Stimulated activated CD8-positive, alpha-beta memory T cell treated with anti-CD3 and anti-CD28 coated beads, Interleukin-12 subunit alpha, Interleukin-12 subunit beta, amount 100 ng/mL, for 1 hour (primary cell): Measurements from ENCODE around the gene KATNA1.
"Not testable (repeated sequence)": the region's sequence is repeated elsewhere in the genome, so short reads cannot be mapped to it uniquely, and the experiment has no call there.

Experiments
- DNase-seq: peaks from one replicate; pipeline ENCODE4 v3.0.0-alpha.2; 2020; ENCODE audit warnings: low read depth

Gene KATNA1

GRCh38 chr6:149648148-149649145 is at the start of gene KATNA1:
Gene KATNA1 (minus strand): TSS chr6:149648714. CDS start chr6:149638547, 10,167 bp downstream.
- DNase-seq: peak; percentile 72

GRCh38 chr6:149698175-149698574 is 49.7 kb upstream of the KATNA1 start:
- DNase-seq: no peak

DNA sequence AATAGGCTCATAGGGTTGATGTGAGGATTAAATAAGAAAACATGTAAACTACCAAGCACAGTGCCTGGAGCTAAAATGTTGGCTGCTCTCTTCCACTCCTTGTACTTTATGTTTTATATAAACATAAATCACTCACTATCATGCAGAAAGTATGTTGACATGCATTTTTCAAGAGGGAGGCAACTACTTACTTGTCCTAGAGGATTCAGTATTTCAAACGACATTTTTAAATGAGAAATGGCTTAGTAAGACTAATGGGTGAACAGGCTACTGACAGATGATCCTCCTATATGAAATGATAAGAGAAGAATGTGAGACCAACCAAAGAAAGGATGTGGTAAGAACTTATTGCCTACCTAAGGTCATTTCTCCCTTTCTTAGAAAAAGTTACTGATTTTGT is 48.4 kb upstream of the KATNA1 start:
- DNase-seq: no peak

DNA sequence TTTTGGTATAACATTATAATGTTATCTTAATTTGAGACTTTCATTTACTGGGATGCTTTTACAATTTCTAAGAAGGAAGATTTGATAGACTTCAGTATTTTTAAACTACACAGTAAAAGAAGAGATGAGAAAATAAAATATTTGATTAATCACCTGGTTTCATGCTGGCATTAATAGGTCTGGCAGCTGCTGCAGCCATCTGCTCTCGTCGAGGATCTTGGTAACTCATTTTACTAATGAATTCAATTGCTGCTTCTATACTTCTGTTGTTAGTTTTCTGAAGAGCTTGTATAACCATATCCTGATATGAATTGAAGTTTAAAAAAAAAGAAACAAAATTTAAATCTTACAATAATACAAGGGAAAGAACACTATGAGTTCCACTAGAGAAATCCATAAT is 46.4 kb upstream of the KATNA1 start:
- DNase-seq: no peak

DNA sequence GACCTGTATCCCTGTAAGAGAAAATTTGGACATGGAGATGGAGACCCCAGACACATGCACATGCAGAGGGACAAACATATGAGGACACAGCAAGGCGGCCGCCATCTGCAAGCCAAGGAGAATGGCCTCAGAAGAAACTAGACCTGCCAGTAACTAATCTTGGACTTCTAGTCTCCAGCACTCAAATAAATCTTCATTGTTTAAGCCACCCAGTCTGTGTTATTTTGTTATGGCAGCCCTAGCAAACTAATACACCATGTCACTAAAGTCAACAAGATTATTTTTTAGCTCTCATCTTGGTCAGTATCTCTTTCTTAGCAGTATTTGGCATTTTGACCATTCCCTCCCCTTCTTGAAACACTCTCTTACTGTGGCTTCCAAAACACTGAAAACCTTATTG is 42.7 kb upstream of the KATNA1 start:
- DNase-seq: no peak

DNA sequence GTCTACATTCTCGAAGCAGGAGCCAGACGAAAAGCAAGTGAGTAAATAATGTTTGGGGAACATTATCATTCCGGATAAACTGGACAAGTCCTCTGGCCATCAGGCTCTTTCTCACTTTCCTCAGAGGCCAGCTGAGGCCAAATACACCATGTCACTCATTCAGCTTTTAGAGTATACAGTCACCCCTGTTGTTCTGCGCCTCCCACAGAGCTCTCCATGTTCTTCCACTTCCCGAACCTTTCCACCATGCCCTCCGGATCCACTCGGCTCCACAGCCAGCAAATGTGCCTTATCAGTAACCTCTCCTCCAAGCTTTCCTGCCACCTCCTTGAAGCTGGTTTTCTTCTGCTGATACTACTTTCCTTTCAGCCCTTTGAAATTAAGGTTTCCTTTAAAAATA is 37.7 kb upstream of the KATNA1 start:
- no peak for DNase-seq

- no peak for DNase-seq
Observed at GRCh38 chr6:149683256-149683859, 34.8 kb upstream of the KATNA1 start.

DNA sequence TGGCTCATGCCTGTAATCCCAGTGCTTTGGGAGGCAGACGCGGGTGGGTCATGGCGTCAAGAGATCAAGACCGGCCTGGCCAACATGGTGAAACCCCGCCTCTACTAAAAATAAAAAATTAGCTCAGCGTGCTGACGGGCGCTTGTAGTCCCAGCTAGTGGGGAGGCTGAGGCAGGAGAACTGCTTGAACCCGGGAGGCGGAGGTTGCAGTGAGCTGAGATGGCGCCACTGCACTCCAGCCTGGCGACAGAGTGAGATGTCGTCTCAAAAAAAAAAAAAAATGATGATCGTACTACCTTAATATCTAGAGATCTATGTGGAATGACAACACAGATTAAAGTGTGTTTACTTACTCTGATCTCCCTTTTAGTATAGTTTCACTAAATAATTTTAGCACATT is 33.3 kb upstream of the KATNA1 start:
- DNase-seq: not testable (repeated sequence)

GRCh38 chr6:149681209-149681608 is 32.7 kb upstream of the KATNA1 start:
- DNase-seq: no peak

DNA sequence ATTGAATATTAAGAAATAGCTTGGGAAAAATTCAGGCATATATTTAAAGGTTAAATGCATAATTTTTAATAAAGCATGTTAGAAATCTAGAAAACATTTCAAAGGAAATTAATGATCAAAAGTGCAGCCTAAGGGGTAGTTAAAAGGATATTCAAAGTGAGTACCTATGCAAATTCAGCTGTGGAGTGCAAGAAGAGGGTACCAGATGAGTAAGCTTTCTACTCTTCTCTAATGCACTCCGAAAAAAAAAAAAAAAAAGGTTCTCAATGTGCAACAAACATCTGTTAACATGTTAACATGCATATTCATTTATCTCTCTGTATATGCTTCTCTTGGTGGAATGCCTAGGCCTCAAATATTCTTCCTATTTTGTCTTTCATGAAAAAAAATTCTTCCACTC is 32.0 kb upstream of the KATNA1 start:
- no peak for DNase-seq

DNA sequence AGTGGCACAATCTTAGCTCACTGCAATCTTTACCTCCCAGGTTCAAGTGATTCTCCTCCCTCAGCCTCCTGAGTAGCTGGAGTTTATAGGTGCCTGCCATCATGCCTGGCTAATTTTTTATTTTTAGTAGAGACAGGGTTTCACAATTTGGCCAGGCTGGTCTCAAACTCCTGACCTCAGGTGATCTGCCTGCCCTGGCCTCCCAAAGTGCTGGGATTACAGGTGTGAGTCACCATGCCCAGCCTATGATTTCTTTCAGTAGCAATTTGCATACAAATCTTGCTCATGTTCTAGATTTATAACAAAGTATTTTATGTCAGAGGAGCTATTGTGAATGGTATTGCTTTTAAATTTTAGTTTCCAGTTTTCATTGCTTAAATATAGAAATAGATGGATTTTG is 23.8 kb upstream of the KATNA1 start:
- not testable (repeated sequence) for DNase-seq

- DNase-seq: no peak
Observed at GRCh38 chr6:149660028-149660427, 11.5 kb upstream of the KATNA1 start.

DNA sequence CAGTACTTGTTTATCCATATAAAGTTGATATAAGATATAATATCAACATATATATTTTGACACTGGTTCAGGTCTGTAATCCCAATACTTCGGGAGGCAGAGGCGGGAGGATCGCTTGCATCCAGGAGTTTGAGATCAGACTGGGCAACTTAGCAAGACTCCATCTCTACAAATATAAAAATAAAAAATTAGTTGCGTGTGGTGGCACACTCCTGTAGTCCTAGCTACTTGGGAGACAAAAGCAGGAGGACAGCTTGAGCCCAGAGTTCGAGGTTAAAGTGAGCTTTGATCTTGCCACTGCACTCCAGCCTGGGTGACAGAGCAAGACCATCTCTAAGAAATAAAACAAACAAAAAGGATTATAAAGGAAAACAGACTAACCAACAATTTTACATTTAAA is 8.9 kb upstream of the KATNA1 start:
- DNase-seq: no peak

DNA sequence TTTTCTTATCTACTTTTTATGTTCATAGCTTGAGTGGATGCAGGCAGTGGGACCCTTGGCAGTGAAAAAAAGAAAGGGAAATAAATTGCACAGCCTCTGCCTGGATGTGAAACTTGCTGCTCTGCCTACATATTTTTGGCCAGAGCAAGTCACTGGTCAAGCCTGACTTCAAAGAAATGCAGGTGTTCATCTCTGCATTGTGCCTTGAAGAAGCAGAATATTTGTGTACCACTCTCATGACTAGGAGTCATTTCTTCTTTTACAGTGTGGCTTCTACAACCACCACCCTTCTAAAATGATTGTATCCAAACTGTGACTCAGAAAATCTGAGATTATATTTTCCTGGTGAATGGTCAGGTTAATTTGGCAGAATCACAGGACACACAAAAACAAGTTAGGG is 2.5 kb upstream of the KATNA1 start:
- no peak for DNase-seq

GRCh38 chr6:149646599-149646998 is 1.9 kb downstream of the KATNA1 start:
- DNase-seq: no peak

DNA sequence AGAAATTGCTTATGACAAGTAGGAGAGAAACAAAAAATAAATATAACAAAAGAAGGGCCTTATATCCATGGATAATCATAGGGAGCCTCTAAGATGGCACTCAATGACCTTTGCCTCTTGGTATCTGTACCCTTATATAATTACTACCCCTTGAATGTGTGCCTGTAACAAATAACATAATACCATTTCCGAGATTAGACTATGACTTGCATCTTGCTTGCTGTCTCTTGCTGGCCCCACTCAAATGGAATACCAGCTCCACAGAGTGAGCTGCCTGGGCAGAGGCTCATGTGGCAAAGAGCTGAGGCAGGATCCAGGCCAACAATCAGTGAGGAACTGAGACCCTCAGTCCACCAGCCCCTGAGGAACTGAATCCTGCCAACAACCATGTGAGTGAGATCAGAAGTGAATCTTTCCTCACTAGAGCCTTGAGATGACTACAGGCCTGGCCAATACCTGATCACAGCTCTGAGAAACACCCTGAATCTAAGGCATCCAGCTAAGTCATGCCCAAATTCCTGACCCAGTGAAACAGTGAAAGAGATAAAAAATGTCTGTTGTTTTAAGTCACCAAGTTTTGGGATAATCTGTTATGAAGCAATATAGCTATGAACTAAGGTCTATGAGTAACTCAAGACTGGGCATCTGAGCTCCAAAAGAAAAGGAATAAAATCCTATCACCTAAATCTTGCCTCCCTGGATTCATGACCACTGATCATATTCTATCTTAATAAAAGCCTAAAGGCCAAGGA is 5.5 kb downstream of the KATNA1 start:
- DNase-seq: no peak

DNA sequence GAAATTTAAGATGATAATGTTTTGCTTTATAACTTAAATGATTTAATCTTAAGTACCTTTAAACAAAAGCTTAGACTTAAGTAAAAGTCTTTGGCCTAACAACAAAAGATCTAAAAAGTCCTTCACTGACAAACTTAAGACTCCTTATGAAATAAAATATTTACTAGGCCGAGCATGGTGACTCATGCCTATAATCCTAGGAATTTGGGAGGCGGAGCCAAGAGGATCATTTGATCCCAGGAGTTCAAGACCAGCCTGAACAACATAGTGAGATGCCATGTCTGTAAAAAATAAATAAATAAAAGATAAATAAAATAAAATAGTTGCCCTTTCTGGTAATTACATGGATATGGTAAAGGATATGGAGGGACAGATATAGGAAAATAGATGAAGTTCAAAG is 12.4 kb downstream of the KATNA1 start:
- no peak for DNase-seq

DNA sequence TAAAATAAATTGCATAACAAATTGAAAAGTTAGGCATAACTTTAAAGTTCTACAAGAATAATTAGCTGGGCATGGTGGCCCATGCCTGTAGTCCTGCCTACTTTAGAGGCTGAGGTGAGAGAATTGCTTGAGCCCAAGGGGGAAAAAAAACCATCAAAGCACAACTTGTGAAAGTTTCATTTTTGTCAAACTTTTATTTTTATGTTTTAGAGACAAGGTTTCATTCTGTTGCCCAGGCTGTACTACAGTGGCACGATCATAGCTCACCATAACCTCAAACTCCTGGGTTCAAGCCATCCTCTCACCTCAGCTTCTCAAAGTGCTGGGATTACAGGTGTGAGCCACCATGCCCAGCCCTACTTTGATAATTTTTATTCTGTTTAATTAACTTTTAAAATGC is 14.2 kb downstream of the KATNA1 start:
- DNase-seq: no peak

DNA sequence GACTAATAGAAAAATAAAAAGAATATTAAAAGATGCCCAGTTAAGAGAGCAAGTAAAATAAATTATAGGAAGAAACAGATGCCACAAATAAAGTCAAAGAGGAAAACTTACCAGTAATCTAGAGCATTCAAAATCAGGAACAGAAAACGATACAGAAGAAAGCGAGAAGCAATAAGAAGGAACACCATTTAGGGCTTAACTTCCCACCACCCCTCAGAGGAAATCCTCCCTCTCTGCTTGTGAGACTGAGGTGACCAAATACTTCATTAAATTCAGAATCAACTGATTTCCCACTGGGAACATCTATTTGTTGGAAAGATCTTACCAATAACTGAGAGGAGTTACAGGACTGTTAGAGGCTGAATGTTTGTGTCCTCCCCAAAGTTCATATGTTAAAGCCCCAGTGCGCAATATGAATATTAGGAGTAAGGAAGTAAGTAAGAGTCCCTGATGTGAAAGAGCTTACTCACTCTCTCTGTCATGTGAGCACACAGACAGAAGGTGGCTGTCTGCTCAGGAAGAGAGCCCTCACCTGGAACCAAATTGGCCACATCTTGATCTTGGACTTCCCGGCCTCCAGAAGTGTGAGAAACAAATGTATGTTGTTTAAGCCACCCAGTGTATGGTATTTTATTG is 19.5 kb downstream of the KATNA1 start:
- DNase-seq: no peak

DNA sequence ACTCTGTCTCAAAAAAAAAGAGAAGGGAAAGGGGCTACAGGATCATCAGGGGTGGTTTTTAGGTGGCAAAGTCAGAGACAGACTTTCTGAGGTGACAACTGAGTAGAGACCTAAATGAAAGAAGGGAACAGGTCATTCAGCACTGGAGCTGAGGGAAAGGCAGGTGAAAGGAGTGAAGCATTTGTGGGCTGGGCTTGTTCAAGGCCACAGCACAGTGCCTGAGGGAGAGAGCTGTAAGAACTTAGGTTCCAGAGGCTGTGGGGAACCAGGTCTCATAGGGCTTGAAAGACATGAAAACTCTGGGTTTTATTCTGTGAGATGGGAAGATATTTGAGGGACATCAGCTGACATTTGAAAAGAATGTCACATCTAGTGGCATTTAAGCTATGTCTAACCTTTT is 20.8 kb downstream of the KATNA1 start:
- DNase-seq: no peak

DNA sequence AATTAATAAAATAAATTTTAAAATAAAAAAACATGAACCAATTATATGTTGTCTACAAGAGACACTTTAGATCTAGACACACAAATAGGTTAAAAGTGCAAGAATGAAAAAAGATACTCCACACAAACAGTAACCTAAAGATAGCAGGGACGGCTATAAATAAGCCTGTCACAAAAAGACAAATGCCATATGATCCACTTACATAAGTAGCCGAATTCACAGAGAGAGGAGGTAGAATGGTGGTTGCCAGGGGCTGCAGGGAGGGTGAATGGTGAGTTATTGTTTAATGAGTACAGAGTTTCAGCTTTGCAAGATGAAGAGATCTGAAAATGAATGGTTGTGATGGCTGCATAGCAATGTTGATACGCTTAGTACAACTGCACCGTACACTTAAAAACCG is 32.7 kb downstream of the KATNA1 start:
- DNase-seq: no peak

- DNase-seq: no peak
Observed at GRCh38 chr6:149614337-149614736, 34.2 kb downstream of the KATNA1 start.
